ENCODE data around the gene AQP5.

The AQP5 gene

DNA sequence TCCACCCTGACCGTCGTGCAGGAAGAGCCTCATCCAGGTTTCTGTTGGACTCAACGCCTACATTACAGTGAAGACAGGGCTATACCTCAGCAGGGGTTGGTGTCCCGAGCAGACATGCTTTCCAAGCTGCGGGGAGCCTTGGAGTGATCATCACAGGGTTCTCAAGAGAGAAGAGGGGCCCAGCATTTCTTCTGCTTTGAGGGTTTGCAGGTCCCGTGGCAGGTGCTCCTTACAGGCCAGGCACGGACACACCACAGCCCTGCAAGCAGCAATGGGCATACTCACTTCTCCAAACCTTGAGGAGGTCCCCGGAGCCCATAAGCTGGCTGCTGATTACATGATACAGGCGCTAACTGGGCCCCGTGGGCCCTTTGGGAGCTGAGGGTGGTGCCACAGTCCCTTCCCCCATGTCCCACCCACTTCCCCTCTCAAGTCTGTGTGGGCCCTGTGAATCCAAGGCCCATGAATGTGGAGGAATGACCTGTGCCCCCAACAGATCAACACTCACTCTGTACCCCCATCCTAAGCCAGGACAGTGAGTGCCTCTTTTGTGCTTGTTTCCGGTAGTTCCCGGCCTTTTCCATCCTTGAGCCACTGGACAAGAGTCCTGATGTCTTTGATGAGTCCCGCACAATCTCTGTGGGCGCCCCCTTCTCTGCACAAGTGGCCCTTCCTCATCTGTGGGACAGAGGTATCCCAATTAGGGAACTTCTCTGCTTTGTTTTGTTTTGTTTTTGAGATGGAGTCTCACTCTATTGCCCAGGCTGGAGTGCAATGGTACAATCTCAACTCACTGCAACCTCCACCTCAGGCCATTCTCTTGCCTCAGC is 10.0 kb upstream of the AQP5 start:
- 80 to 90% methylated on average over 12 to 14 of the region's 14 CpGs for WGBS, 2 experiments (ENCODE audit: insufficient coverage in 2 of 2)
- Histone ChIP-seq H3K36me3 (ENCODE audit: control insufficient read depth, insufficient read depth, low read length) (no peaks in the 10 kb centered on the region), H3K4me1 (ENCODE audit: control insufficient read depth, insufficient read depth, low read length, poor library complexity, severe bottlenecking) (peaks cover 6% of the 10 kb centered on the region), H3K9me3 (ENCODE audit: control insufficient read depth, low read length) (no peaks in the 10 kb centered on the region), H3K4me3 (ENCODE audit: extremely low read depth, insufficient read depth, low read length, poor library complexity, severe bottlenecking) (no peak overlapping the region), H3K27ac (ENCODE audit: low read depth, low read length, severe bottlenecking) (no peak overlapping the region)

DNA sequence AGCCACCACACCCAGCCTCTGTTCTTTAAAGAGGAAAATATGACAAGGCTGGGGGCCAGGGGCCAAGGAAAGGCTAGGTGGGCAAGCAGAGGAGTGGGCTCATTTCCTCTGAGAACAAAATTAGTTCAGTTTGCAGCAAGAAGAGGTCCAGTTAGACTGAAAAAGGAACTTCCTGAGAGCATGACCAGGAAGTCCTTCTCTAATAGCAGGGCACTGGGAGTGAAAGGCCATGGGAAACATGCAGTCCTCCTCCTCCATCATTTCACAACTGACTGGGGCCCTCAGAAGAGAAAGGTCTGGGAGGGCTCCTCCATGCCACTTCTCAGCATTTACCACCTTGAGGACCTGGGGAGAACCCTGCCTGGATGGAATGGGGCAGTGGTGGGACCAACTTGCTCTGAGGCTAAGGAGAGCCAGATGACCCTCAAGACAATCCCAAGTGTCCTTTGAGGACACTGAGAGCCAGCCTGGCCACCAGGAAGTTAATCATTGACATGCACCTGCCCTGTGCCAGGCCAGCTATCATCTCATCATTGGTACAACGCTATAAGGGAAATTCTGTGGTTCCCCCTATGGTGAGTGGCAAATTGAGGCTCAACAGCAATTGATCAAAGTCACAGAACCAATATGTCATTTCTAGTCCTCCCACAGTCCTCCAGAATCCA is 9.1 kb upstream of the AQP5 start:
- 88% methylated on average over 1 of the region's 1 CpG; no CpG with 5 or more reads in 1 of the 2 experiments for WGBS, 2 experiments (ENCODE audit: insufficient coverage in 2 of 2)
- H3K4me3 ChIP-seq (ENCODE audit: extremely low read depth, insufficient read depth, low read length, poor library complexity, severe bottlenecking), result no peak overlapping the region
- no peaks in the 10 kb centered on the region for H3K9me3 ChIP-seq (ENCODE audit: control insufficient read depth, low read length)
- H3K27ac ChIP-seq (ENCODE audit: low read depth, low read length, severe bottlenecking), result no peak overlapping the region
- H3K4me1 ChIP-seq (ENCODE audit: control insufficient read depth, insufficient read depth, low read length, poor library complexity, severe bottlenecking), result peaks cover 6% of the 10 kb centered on the region
- H3K36me3 ChIP-seq (ENCODE audit: control insufficient read depth, insufficient read depth, low read length), result no peaks in the 10 kb centered on the region

DNA sequence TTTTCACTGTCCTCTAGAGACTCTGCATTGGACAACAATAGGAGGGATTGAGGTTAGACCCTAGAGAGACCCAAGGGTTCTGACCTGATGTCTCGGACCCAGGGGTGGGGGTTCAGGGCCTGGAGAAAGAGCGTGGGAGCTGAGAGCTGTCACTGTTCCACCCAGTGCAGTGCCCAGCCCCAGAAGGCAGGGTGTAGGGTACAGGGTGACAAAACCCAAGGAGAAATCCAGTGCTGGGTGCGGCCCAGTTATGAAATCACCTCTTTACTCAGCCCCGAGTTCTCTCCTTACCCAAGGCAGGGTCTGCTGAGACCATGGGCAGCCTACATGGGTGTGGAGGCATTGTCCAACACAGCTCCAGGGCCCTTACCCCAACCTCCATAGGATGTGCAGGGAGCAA is 8.5 kb upstream of the AQP5 start:
- Histone ChIP-seq H3K4me1 (ENCODE audit: control insufficient read depth, insufficient read depth, low read length, poor library complexity, severe bottlenecking) (peaks cover 6% of the 10 kb centered on the region), H3K9me3 (ENCODE audit: control insufficient read depth, low read length) (no peaks in the 10 kb centered on the region), H3K27ac (ENCODE audit: low read depth, low read length, severe bottlenecking) (no peak overlapping the region), H3K4me3 (ENCODE audit: extremely low read depth, insufficient read depth, low read length, poor library complexity, severe bottlenecking) (no peak overlapping the region), H3K36me3 (ENCODE audit: control insufficient read depth, insufficient read depth, low read length) (no peaks in the 10 kb centered on the region)
- WGBS, 2 experiments (ENCODE audit: insufficient coverage in 2 of 2), result 94 to 100% methylated on average over 3 to 4 of the region's 4 CpGs

DNA sequence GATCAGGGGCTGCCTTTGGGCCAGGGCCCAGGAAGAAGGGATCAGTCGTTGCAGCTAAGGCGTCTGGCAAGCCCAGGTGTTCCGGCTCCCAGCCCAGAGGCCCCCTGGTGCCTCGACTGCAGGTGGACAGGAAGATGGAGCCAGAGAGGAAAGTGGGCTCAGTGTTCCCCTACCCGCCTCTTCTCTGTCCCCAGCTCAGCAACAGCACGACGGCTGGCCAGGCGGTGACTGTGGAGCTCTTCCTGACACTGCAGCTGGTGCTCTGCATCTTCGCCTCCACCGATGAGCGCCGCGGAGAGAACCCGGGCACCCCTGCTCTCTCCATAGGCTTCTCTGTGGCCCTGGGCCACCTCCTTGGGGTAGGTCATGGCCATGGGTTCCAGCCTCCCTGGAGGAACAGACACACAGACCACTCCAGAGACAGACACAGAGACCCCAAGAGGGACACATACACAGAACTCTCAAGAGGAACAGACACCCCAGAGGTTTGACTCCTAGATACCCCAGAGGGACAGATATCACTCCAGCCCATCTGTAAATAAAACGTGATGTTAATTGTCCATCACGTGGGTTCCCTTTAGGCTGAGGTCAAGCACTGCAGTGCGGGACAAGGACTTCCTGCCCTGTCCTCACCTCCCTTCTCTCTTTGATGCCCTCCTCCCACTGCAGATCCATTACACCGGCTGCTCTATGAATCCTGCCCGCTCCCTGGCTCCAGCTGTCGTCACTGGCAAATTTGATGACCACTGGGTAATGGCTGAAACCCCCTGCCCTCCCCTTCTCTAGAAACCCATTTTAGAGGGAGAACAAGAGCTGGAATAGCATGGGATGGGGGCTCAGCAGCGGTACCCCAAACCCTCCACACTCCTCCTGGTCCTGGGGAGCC is 7.5 kb upstream of the AQP5 start:
- Histone ChIP-seq H3K4me3 (ENCODE audit: extremely low read depth, insufficient read depth, low read length, poor library complexity, severe bottlenecking) (no peak overlapping the region), H3K27ac (ENCODE audit: low read depth, low read length, severe bottlenecking) (no peak overlapping the region), H3K9me3 (ENCODE audit: control insufficient read depth, low read length) (no peaks in the 10 kb centered on the region), H3K4me1 (ENCODE audit: control insufficient read depth, insufficient read depth, low read length, poor library complexity, severe bottlenecking) (peaks cover 6% of the 10 kb centered on the region), H3K36me3 (ENCODE audit: control insufficient read depth, insufficient read depth, low read length) (no peaks in the 10 kb centered on the region)
- 90 to 91% methylated on average over 6 to 17 of the region's 21 CpGs for WGBS, 2 experiments (ENCODE audit: insufficient coverage in 2 of 2)

DNA sequence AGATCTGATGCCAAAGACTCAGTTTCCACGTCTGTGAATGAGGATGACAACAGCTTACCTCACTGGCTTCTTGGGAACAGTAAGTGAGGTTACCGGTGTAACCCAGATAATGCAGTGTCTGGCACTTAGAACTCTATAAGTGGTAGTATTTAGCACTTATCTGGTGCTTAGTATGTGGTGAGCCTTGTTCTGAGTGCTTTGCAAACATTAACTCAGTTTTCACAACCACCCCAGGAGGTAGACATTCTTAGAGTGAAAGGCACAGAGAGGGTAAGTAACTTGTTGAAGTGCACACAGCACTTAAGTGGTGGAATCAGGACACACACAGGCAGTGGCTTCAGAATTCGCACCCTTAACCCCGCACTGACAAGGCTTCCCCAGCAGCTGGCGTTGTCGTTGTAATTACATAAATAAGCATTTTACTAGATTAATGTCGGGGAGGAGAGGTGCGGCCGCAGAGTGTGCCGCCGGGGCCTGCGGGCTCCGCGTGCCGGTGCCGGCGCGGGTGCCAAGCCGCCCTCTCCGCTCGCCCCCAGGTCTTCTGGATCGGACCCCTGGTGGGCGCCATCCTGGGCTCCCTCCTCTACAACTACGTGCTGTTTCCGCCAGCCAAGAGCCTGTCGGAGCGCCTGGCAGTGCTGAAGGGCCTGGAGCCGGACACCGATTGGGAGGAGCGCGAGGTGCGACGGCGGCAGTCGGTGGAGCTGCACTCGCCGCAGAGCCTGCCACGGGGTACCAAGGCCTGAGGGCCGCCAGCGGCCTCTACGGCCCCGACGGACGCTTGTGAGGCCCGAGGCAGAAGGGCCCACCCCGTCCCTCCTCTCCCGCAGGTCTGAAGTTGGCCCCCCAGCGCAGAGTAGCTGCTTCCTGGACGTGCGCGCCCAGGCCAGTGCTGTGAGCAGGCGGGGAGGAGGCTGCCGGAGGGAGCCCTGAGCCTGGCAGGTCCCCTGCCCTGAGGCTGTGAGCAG is 6.5 kb upstream of the AQP5 start:
- H3K36me3 ChIP-seq (ENCODE audit: control insufficient read depth, insufficient read depth, low read length), result no peaks in the 10 kb centered on the region
- H3K4me1 ChIP-seq (ENCODE audit: control insufficient read depth, insufficient read depth, low read length, poor library complexity, severe bottlenecking), result peaks cover 12% of the 10 kb centered on the region
- no peak overlapping the region for H3K4me3 ChIP-seq (ENCODE audit: extremely low read depth, insufficient read depth, low read length, poor library complexity, severe bottlenecking)
- H3K27ac ChIP-seq (ENCODE audit: low read depth, low read length, severe bottlenecking), result no peak overlapping the region
- H3K9me3 ChIP-seq (ENCODE audit: control insufficient read depth, low read length), result no peaks in the 10 kb centered on the region
- 88 to 91% methylated on average over 46 to 48 of the region's 53 CpGs for WGBS, 2 experiments (ENCODE audit: insufficient coverage in 2 of 2)

GRCh38 chr12:49955899-49956662 is 5.6 kb upstream of the AQP5 start:
- H3K36me3 ChIP-seq (ENCODE audit: control insufficient read depth, insufficient read depth, low read length), result no peaks in the 10 kb centered on the region
- peaks cover 10% of the 10 kb centered on the region for H3K4me1 ChIP-seq (ENCODE audit: control insufficient read depth, insufficient read depth, low read length, poor library complexity, severe bottlenecking)
- H3K4me3 ChIP-seq (ENCODE audit: extremely low read depth, insufficient read depth, low read length, poor library complexity, severe bottlenecking), result no peak overlapping the region
- H3K9me3 ChIP-seq (ENCODE audit: control insufficient read depth, low read length), result no peaks in the 10 kb centered on the region
- WGBS, 2 experiments (ENCODE audit: insufficient coverage in 2 of 2), result 84 to 89% methylated on average over 10 of the region's 13 CpGs
- H3K27ac ChIP-seq (ENCODE audit: low read depth, low read length, severe bottlenecking), result no peak overlapping the region

GRCh38 chr12:49956663-49957569 is 4.8 kb upstream of the AQP5 start:
- Histone ChIP-seq H3K4me3 (ENCODE audit: extremely low read depth, insufficient read depth, low read length, poor library complexity, severe bottlenecking) (no peak overlapping the region), H3K36me3 (ENCODE audit: control insufficient read depth, insufficient read depth, low read length) (no peaks in the 10 kb centered on the region), H3K9me3 (ENCODE audit: control insufficient read depth, low read length) (no peaks in the 10 kb centered on the region), H3K27ac (ENCODE audit: low read depth, low read length, severe bottlenecking) (no peak overlapping the region), H3K4me1 (ENCODE audit: control insufficient read depth, insufficient read depth, low read length, poor library complexity, severe bottlenecking) (peaks cover 10% of the 10 kb centered on the region)
- WGBS, 2 experiments (ENCODE audit: insufficient coverage in 2 of 2), result 69 to 83% methylated on average over 3 of the region's 6 CpGs

- peaks cover 10% of the 10 kb centered on the region for H3K4me1 ChIP-seq (ENCODE audit: control insufficient read depth, insufficient read depth, low read length, poor library complexity, severe bottlenecking)
- H3K36me3 ChIP-seq (ENCODE audit: control insufficient read depth, insufficient read depth, low read length), result no peaks in the 10 kb centered on the region
- H3K27ac ChIP-seq (ENCODE audit: low read depth, low read length, severe bottlenecking), result no peak overlapping the region
- H3K9me3 ChIP-seq (ENCODE audit: control insufficient read depth, low read length), result no peaks in the 10 kb centered on the region
- no peak overlapping the region for H3K4me3 ChIP-seq (ENCODE audit: extremely low read depth, insufficient read depth, low read length, poor library complexity, severe bottlenecking)
These were observed 4.1 kb upstream of the AQP5 start for GRCh38 chr12:49957570-49957967.

All from mesodermal cell (in vitro differentiated cells).